HG02852 (cell line): ENCODE measurements around the gene FOXM1.

Experiments used
- ATAC-seq: cut with Tn5 transposase; IDR thresholded peaks from one replicate; pipeline ENCODE4 v1.9.1; 2021; ENCODE audit warnings: mild to moderate bottlenecking, moderate library complexity; ENCODE audit not compliant: unreplicated experiment

Gene FOXM1

DNA sequence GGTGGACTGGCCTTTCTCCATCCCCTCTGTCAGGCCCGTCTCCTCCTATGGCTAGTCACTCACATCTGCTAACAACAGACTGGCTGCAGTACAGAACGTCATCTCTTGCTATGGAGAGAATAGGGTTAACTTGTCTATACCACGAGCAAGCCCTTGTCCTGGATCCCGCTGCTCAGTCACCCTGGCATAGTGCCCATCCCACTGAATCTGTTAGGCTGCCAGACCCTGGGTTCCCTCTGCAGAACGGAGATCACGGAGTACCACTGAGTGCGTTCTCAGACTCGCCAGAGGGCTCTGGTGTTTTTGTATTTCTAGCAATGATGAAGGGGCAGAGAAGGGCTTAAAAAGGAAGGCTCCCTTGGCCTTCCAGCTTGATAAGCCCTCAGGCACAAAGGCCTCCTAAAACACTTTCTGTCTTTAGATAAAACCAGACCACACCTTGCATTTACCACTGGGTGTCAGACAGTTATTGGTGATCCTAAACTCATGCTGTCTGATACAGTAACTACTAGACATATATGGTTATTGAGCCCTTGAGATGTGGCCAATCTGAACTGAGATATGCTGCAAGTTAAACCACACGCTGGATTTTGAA, 35.8 kb downstream of the FOXM1 start:
- ATAC-seq: no peak

DNA sequence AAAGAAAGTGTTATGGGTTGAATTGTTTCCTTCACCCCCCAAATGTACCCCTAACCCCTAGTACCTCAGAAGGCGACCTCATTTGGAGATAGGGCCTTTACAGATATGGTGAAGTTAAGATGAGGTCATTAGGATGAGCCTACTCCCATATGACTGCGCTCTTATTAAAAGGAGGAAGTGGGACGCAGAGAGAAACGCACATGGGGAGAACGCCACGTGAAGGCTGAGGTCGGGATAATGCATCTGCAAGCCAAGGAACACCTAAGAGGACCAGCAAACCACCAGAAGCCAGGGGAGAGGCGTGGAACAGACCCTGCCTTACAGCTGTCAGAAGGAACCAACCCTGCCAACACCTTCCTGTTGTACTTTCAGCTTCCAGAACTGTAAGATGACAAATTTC, 40.4 kb downstream of the FOXM1 start:
- no peak for ATAC-seq

- ATAC-seq: no peak
Observed at GRCh38 chr12:2835691-2836403, 41.1 kb downstream of the FOXM1 start.

DNA sequence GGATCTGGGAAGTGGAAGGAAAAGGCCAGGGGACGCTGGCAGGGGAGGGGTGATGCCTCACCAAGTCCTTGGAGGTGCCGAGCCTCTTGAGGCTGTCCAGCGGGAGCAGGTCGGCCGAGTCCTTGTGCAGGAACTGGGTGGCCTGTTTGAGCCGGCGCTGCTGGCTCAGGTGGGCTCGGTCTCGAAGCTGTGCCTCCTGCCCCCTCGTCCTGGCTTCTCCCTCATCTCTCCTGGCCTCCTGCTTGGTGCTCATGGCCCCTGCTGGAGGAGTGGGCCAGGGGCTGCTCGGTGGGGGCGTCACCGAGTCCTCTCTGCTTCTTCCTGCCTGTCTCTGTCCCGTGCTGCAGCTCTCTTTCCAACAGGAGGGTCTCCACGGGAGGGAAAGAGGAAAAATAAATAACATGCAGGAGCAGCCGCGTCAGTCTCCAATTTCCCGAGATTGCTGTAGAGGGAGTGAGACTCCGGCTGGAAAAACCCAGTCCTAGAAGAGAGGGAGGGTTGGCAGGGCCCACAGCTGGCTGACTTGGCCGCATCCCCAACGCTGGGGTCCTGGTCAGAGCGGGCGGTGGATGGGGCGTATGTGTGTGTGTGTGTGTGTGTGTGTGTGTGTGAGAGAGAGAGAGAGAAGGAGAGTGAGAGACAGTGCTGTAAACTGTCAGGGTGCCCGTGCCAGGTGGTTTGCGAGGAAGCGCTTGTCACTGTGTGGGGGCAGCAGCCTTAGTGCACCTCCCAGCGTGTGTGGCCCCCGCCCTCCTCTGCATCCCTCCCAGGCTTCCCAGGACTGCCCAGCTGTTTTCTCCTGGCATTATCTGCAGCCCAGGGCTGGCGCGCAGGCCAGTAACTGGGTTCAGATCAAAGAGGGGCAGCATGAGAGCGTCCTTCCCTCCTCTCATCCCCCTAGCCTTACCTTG, 42.1 kb downstream of the FOXM1 start, which contains the start of gene NRIP2:
TSS of gene NRIP2 (minus strand) at position 455 of the 911 bp plus-strand sequence. CDS start at position 403, 52 bp downstream.
- ATAC-seq: no peak

- no peak for ATAC-seq
Observed at GRCh38 chr12:2833810-2834209, 43.2 kb downstream of the FOXM1 start.

- no peak for ATAC-seq
Observed at GRCh38 chr12:2833327-2833726, 43.6 kb downstream of the FOXM1 start.

- no peak for ATAC-seq
Observed at GRCh38 chr12:2832550-2833127, 44.3 kb downstream of the FOXM1 start.

DNA sequence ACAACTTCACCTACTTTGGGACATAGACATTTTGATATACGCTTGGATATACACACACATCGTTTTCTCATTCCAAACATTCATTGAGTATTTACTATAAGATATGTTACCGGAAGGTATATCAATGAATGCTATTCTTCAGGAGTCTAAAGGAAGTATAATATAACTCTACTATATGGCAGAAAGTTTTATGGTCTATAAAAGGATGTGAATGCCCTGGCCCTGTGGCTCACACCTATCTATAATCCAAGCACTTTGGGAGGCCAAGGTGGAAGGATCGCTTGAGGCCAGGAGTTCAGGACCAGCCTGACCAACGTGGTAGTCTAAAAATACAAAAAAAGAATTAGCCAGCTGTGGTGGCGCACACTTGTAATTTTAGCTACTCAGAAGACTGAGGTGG, 47.7 kb downstream of the FOXM1 start:
- ATAC-seq: no peak

DNA sequence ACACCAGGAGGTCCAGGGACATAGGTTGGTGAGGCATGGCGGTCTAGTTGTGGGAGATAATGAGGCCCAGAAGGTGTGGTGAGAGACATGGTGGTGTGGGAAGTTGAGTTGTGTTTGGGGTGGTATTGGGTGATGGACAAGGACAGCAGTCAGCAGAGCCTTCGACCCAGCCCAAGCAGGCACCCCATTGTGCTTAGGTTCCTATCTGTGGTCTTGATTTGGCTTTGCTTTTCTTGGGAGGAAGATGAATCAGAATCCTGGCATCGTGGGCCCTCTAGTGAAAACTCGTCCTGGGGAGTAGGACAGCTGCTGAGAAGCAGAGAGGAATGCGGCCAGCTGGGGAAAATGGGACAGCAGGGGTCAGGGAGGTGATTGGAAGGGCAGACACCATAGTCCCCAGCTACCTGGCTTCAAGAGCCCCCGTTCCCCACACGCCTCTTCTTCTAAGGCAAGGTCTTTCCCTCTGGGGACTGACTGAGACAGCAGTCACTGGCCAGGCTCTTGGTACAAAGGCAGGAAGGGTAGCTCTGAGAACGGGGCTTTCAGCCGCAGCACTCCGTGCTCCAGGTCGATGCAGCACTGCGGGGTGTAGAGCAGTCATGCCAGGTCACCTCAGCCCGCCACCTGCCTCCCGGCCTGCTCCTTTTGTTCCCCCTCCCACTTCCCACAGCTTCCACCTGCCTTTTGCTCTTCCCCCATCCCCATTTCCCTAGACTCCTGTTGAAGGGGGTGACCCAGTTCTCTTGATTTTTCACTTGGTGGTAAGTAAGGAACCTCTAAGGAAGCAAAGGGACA, 50.1 kb downstream of the FOXM1 start:
- no peak for ATAC-seq

DNA sequence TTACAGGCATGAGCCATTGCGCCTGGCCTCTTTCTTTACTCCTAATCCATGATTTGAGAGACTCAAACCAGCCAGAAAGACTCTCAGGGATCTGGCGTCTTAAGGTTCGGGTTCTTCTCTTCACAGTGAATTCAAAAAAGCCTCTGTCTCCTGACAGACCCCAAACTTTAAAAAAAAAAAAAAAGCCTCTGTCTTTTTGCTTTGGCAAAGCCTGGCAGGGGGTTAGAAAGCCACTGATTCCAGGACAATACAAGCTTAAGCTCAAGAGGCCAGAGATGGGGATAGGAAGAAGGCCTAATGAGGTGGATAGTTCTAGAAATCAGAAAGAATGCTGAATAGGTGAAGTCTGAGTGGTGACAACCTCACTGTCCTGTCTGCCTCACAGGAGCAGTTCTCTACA, 50.9 kb downstream of the FOXM1 start:
- no peak for ATAC-seq

GRCh38 chr12:2825132-2825531, 51.8 kb downstream of the FOXM1 start:
- no peak for ATAC-seq

GRCh38 chr12:2824541-2824940, 52.4 kb downstream of the FOXM1 start:
- ATAC-seq: no peak

GRCh38 chr12:2823483-2823882, 53.5 kb downstream of the FOXM1 start:
- ATAC-seq: no peak

- ATAC-seq: no peak
Observed at GRCh38 chr12:2820432-2820831, 56.5 kb downstream of the FOXM1 start.

DNA sequence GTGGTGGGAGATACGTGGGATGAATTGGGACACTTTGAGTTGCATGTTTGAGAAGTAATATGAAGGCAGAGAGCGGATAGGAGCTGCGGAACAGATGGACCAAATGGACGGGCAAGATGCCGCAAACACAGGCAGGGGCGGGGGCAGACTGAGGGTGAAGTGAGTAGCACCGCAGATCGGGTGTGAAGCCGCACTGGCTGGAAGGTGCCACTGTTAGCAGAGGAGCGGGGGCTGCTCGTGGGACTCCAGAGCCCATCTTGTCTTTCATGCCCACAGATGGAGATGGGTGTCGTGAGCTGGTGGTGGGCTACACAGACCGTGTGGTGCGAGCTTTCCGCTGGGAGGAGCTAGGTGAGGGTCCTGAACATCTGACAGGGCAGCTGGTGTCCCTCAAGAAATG, 57.2 kb downstream of the FOXM1 start:
- no peak for ATAC-seq

GRCh38 chr12:2813214-2814185, 63.5 kb downstream of the FOXM1 start:
- peak; percentile 36 for ATAC-seq

- peak; percentile 96 for ATAC-seq
Observed at GRCh38 chr12:2812290-2813213, 64.4 kb downstream of the FOXM1 start, which contains the start of gene ITFG2. Gene ITFG2 (plus strand): TSS chr12:2812668. CDS start chr12:2812761, 93 bp downstream.

DNA sequence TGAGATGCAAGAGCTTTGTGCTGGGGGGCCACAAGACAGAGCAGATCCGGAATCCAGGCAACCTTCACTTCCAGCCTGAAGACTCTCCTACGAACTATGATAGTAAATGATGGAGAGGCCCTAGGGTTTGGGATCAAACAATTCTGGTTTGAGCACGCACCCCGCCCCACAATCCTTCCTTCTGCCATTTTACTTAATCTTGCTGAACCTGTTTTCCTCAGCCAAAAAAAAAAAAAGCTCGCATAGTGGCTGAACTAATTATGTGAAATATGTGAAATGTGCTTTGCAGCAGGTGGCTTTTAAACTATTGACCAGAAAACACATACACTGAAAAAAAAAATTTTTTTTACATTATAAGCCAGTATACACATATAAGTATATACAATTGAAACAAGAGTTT, 65.2 kb downstream of the FOXM1 start:
- ATAC-seq: no peak
